HG02763 (cell line): ENCODE data around the gene EPB41L3.
"Not testable (repeated sequence)": the region's sequence is repeated elsewhere in the genome, so short reads cannot be mapped to it uniquely, and the experiment has no call there.

Source experiments
- ATAC-seq: cut with Tn5 transposase; IDR thresholded peaks from one replicate; pipeline ENCODE4 v1.9.1; 2021; ENCODE audit warnings: mild to moderate bottlenecking, moderate library complexity; ENCODE audit not compliant: unreplicated experiment

Gene EPB41L3

GRCh38 chr18:5543773-5544389 is at the start of gene EPB41L3:
Gene EPB41L3, minus strand, starts transcription at chr18:5543997. Its CDS starts 54,814 bp downstream, at chr18:5489183.
- no peak for ATAC-seq

DNA sequence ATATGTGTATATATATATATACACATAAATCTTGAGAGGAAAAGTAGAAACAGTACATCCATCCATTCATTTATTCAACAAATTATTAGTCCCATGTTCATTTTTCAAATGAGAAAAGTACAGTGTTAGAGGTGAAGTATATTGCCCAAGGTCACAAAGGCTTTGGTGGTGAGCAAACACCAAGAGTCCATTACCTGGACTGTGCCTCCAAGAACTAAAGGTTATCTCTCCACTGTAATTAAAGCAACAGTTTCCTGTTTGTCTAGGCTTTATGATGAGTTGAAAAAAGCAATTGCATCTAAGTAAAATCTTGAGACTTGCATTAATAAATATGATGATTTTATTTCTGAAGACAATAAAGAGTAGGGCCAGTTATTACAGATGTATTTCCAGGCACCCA is 44.7 kb upstream of the EPB41L3 start:
- no peak for ATAC-seq

- ATAC-seq = no peak
These were observed 41.9 kb upstream of the EPB41L3 start for GRCh38 chr18:5585653-5586052.

GRCh38 chr18:5584746-5585417 is 41.1 kb upstream of the EPB41L3 start:
- no peak for ATAC-seq

GRCh38 chr18:5582849-5583681 is 39.3 kb upstream of the EPB41L3 start:
- ATAC-seq = no peak

- ATAC-seq = no peak
These were observed 38.3 kb upstream of the EPB41L3 start for GRCh38 chr18:5582076-5582475.

- no peak for ATAC-seq
These were observed 31.0 kb upstream of the EPB41L3 start for GRCh38 chr18:5574843-5575242.

DNA sequence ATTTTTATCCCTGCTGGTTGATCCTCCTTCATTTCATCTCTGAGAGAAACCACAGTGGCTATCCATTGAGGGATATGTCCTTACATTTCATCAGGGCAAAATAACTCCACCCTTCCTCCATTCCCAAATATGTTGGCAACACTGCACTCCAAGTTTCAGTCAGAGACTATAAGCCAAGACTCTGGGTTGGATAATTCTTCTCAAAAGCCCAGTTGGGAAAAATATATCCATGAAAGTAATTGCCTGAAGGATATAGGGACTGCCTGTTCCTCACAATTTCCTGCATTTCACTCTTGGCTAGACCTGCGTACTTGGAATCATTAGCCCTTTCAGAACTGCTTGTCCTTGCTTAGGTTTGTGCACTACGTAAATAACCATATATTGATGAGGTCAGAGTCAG is 27.9 kb upstream of the EPB41L3 start:
- no peak for ATAC-seq

DNA sequence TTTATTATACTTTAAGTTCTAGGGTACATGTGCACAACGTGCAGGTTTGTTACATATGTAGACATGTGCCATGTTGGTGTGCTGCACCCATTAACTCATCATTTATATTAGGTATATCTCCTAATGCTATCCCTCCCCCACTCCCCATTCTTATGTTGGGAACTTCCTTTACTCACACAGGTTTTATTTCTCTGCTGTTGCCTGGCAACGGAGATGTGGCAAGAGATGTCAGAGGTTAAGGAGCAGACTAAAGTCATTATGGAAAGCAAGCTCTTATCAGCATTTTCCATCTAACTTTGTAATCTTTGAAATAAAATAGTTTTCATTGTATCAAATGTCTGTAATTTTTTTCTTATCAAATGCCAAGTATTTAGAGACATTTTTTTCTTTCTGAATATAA is 26.8 kb upstream of the EPB41L3 start:
- ATAC-seq = not testable (repeated sequence)

- ATAC-seq = no peak
These were observed 24.6 kb upstream of the EPB41L3 start for GRCh38 chr18:5568416-5568815.

GRCh38 chr18:5558851-5559250 is 15.1 kb upstream of the EPB41L3 start:
- ATAC-seq = no peak

DNA sequence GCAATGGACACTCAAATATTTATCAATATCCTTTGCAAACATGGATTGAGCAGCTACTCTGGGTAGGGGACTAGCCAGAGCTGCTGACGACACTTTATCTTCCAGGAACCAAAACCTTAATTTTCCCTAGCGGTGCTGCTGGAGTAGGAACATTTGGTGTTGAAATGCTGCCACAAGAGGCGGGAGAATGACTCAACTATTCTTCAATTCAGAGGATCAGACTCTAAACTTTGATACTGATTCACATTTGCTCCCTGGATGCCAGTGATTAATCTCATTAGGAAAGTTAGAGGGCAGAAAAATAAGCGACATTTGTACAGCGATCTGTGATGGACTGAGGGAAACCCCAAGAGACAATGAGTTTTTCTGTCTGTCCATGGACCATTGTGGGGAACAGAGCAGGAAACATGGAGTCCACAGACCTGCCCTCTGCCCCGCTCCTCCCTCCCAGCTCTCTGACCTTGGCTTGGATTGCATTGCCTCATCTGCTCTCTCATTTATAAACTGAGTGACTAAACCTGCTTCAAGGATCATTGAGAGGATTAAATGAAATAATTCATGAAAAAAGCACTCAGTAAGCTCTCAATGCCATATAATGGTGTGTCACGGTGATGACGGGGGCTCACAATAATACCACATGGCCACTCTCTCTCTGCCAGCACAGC is 12.6 kb upstream of the EPB41L3 start:
- ATAC-seq = no peak

DNA sequence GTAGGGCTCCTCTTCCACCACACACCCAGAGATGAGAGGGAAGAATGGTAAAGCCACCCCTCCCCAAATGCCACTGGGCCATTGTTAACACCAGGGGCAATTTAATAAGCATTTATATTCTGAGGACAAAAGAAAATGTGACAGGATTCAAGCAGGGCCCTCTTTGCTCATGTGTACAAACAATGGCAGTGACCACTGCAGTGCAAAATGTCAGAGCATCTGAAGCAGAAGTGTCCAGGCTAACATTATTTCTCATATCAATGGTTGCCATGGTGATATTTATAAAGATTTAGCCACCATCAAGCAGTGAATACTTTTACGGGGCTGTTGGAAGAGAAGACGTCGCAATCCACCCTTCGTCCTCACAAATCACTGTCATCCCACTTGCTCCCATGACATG is 10.8 kb upstream of the EPB41L3 start:
- ATAC-seq = no peak

DNA sequence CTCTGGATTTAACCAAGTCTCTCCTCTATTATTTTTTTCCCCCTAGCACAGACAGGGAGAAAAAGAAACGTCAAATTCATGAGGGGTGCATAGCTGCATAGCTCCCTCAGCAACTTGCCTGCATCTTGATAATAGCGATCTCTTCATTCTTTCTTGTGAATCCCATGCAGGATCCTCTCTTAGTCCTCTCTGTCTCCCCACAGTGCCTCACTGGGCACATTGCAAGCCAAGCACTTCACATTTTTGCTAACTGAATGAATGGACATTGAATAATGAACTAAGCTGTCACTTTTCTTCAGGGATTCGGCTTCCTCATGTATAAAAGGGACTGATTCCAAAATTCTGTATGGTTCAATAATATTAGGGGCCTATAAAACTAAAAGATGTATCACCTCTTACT is 2.9 kb upstream of the EPB41L3 start:
- no peak for ATAC-seq

DNA sequence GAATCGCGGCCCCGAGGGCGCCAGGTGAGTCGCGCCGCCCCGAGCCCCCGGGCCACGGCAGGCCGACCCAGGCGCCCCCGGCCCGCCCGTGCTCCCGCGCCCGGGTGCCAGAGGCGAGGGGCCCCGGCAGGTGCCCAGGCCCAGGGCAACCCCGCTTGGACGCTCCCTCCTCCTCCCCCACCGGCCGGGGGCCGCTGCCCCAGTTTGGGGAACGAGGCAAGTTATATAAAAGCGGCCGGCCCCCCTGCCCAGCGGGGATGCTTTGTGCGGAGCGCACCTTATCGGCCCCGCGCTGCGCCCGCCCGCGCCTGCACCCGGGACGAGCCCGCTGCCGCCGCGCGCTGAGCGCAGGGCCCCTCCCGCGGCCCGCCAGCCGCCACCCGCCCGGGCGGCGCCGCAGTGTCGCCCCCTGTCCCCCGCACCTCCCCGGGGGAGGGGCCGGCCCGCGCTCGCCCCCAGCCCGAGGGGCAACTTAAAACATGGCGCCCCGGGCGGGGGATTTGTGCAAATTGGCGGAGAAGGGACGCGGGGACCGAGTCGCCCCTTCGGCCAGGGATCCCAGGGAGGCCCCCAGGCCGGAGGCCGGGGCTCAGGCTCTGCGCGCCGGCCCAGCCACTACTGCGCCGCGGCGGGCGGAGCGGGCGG is 639 bp downstream of the EPB41L3 start:
- no peak for ATAC-seq

GRCh38 chr18:5542515-5543035 is 1.2 kb downstream of the EPB41L3 start:
- ATAC-seq = no peak

GRCh38 chr18:5541644-5542043 is 2.2 kb downstream of the EPB41L3 start:
- ATAC-seq = no peak

DNA sequence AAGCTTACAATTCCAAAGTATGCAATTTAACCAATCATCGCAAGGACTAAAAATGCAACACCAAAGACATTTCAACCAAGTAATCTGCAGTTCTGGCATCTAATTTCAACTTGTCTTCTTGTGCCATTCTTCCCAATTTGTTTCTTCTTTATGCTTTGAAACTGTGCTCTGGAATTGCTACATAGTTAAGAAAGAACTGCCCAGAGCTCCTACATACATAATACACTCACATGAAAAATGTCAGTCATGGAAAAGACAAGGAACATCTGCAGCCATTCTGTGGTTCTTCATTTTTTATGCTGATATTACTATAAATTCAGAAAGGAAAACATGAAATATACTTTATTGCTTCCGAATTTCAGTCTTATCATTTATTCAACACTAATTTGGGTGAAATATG is 4.4 kb downstream of the EPB41L3 start:
- ATAC-seq = no peak

GRCh38 chr18:5538544-5538943 is 5.3 kb downstream of the EPB41L3 start:
- ATAC-seq = no peak

DNA sequence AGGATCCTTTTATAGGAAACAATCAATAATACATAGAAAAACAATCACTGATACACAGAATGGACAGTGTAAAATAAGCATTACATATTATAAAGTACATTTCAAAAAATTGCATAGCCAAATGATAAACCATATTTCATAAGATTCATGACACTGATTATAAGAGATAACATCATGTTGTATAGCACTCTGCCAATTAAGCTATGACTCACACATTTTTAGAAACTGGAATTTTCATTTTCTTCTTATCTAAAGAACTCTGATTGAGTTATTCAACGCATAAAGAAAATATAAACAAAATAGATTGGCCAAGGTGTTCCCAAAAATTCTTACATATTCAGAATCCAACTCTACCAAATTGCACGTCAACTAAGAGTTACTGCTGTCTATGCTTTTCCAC is 5.9 kb downstream of the EPB41L3 start:
- no peak for ATAC-seq

- ATAC-seq = no peak
These were observed 9.0 kb downstream of the EPB41L3 start for GRCh38 chr18:5534845-5535244.
